Tibial nerve (tissue), 4 donors: ENCODE data around the gene MAN1A1. TPM values are rescaled to one million over a fixed set of nuclear protein-coding genes. Genes with fewer than 3 reads are reported as not detected.

Source experiments
- DNase-seq, 2 donors: peaks; one replicate each; pipeline ENCODE4 v3.0.0-alpha.2; 2019; ENCODE audit warnings: low spot score in 2 of 2
- H3K27ac ChIP-seq, 4 donors: fragments of 200-600 bp; sonication (generic) in 3 of 4; one replicate each; pipeline ENCODE4 v1.5.1; 2017 to 2019; ENCODE audit warnings: mild to moderate bottlenecking in 1 of 4
- H3K27me3 ChIP-seq, 2 donors: fragments of 200-600 bp; sonication (generic) in 1 of 2; one replicate each; pipeline versions ENCODE4 v1.5.1 to v1.6.0; 2017 to 2019
- H3K36me3 ChIP-seq, 3 donors: fragments of 200-600 bp; sonication (generic); one replicate each; pipeline ENCODE4 v1.5.1; 2018 to 2019
- H3K4me1 ChIP-seq, 4 donors: fragments of 200-600 bp; sonication (generic) in 3 of 4; one replicate each; pipeline ENCODE4 v1.5.1; 2017 to 2019
- H3K4me3 ChIP-seq, 4 donors: fragments of 200-600 bp; sonication (generic) in 3 of 4; one replicate each; pipeline ENCODE4 v1.5.1; 2017 to 2019; ENCODE audit warnings: mild to moderate bottlenecking in 1 of 4, moderate library complexity in 1 of 4
- H3K9me3 ChIP-seq, 4 donors: fragments of 200-600 bp; sonication (generic) in 3 of 4; one replicate each; pipeline ENCODE4 v1.5.1; 2017 to 2019
- CTCF ChIP-seq, 5 experiments: fragments of 200-600 bp in 3 of 5; fragments of 450-650 bp in 2 of 5; sonication (generic) in 3 of 5; IDR thresholded peaks; one replicate each; pipeline ENCODE4 v1.5.1; 2016 to 2019; ENCODE audit warnings: antibody characterized with exemption in 5 of 5, mild to moderate bottlenecking in 3 of 5, moderate library complexity in 2 of 5
- EP300 ChIP-seq, 2 donors: sonication (generic); formaldehyde crosslinking; IDR thresholded peaks; one replicate each; pipeline ENCODE4 v1.6.1; 2017; ENCODE audit warnings: antibody characterized with exemption in 2 of 2, mild to moderate bottlenecking in 1 of 2
- POLR2A ChIP-seq, 2 donors: fragments of 450-650 bp; IDR thresholded peaks; one replicate each; pipeline ENCODE4 v1.6.1; 2017; ENCODE audit warnings: antibody characterized with exemption in 2 of 2, mild to moderate bottlenecking in 2 of 2, moderate library complexity in 2 of 2
- WGBS, 2 donors: methylation state at CpG; one replicate each; pipeline ENCODE4 v1.1.5; 2018; 5-methylcytosine and 5-hydroxymethylcytosine counted together
- total RNA-seq, 4 donors: library from RNA; depleted of rRNA; stranded (reverse); fragments of >200 nt; gene quantifications; one replicate each; pipeline ENCODE4 v1.1.0, GENCODE V29; 2016

The MAN1A1 gene
- total RNA-seq, 4 donors from 2014 or later = 118 to 287 (median 154) TPM

DNA sequence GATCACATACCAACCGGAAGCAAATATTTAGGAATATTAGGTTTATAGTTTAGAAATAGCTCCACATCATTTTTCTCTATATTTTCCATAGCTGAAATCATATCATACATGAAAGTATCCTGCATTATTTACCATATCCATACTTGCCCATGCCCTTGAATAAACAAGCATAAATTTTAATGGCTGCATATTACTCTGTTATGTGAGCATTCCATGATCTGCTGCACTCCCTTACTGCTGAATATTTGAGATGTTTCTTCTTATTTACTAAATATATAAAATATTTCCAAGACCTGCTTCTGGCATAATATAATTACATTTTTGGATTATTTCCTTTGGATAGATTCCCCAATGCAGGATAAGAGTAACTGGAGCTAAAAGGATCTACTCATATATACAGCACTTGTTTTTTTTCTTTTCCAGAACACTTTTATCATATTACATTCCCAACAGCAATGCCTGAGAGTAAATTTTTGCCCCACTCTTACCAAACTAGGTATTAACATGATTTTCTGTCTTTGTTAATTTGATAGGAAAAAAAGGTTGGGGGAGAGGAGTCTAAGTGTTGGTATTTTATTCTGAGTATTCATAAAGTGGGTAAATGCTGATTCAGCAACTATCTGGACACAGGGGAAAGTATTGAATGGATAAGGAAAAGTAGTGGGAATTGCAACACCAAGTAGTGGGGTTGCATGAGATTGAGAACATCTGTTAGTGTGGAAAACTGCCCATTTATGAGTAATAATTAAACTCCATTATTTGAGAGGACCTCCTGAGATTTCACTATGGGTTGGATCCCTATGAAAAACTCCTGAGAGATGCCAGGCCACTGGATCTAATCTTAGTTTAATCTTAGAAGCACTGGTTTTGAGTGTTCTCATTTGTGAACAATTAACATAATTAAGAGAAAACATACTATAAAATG lies 76.0 kb downstream of the MAN1A1 start:
- TF ChIP-seq POLR2A (IDR thresholded peaks at IDR 0.05) (no peak), CTCF (IDR thresholded peaks at IDR 0.05) (no peak), EP300 (IDR thresholded peaks at IDR 0.05) (no peak)
- Histone ChIP-seq H3K27ac (no peak overlapping the region), H3K4me1 (no peaks in the 10 kb centered on the region), H3K4me3 (no peak overlapping the region), H3K9me3 (peaks cover 0 to 11% (median 0%) of the 10 kb centered on the region in 4 donors), H3K27me3 (no peaks in the 10 kb centered on the region), H3K36me3 (peaks cover 0 to 25% (median 0%) of the 10 kb centered on the region in 3 donors)
- no peak for DNase-seq
- WGBS, 2 donors = 91 to 95% methylated on average over 1 of the region's 1 CpG

DNA sequence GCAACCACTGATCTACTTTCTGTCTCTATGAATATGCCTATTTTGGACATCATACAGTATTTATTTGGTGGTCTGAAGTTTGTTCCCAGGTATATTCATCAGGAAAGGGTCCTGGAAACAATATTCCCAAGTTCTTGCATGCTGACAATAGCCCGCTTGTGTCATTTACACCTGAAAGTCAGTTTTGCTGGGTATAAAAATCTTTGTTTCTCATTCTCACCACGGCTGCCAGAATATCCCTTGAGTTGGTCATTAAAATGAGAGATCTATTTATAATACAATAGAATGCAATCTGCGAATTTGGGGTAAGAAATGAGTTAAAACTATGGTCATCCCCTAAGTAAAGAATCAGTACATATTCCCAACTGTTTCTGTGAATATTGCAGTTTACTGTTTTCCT lies 79.0 kb downstream of the MAN1A1 start:
- Histone ChIP-seq H3K9me3 (peaks cover 0 to 11% (median 0%) of the 10 kb centered on the region in 4 donors), H3K4me3 (no peak overlapping the region), H3K27ac (no peak overlapping the region), H3K36me3 (peaks cover 0 to 25% (median 0%) of the 10 kb centered on the region in 3 donors), H3K4me1 (no peaks in the 10 kb centered on the region), H3K27me3 (no peaks in the 10 kb centered on the region)
- DNase-seq = no peak
- TF ChIP-seq EP300 (IDR thresholded peaks at IDR 0.05) = no peak
- 94 to 97% methylated on average over 3 of the region's 3 CpGs for WGBS, 2 donors

GRCh38 chr6:119269266-119270103 lies 80.1 kb downstream of the MAN1A1 start:
- no peak for DNase-seq
- 92 to 95% methylated on average over 8 of the region's 8 CpGs for WGBS, 2 donors
- H3K4me1 ChIP-seq = no peaks in the 10 kb centered on the region
- TF ChIP-seq EP300 (IDR thresholded peaks at IDR 0.05) = no peak
- TF ChIP-seq POLR2A (IDR thresholded peaks at IDR 0.05) = no peak
- TF ChIP-seq CTCF (IDR thresholded peaks at IDR 0.05) = no peak
- no peak overlapping the region for H3K27ac ChIP-seq
- H3K4me3 ChIP-seq = no peak overlapping the region
- peaks cover 0 to 25% (median 0%) of the 10 kb centered on the region in 3 donors for H3K36me3 ChIP-seq
- H3K27me3 ChIP-seq = no peaks in the 10 kb centered on the region
- peaks cover 0 to 11% (median 0%) of the 10 kb centered on the region in 4 donors for H3K9me3 ChIP-seq

- Histone ChIP-seq H3K4me3 (no peak overlapping the region), H3K9me3 (peaks cover 0 to 11% (median 0%) of the 10 kb centered on the region in 4 donors), H3K36me3 (peaks cover 0 to 35% (median 0%) of the 10 kb centered on the region in 3 donors), H3K4me1 (no peaks in the 10 kb centered on the region), H3K27ac (no peak overlapping the region), H3K27me3 (no peaks in the 10 kb centered on the region)
- DNase-seq = no peak
- 87% methylated on average over 1 of the region's 1 CpG for WGBS, 2 donors
- TF ChIP-seq POLR2A (IDR thresholded peaks at IDR 0.05) (no peak), EP300 (IDR thresholded peaks at IDR 0.05) (no peak), CTCF (IDR thresholded peaks at IDR 0.05) (no peak)
Measured at GRCh38 chr6:119267126-119267905, 82.2 kb downstream of the MAN1A1 start.

DNA sequence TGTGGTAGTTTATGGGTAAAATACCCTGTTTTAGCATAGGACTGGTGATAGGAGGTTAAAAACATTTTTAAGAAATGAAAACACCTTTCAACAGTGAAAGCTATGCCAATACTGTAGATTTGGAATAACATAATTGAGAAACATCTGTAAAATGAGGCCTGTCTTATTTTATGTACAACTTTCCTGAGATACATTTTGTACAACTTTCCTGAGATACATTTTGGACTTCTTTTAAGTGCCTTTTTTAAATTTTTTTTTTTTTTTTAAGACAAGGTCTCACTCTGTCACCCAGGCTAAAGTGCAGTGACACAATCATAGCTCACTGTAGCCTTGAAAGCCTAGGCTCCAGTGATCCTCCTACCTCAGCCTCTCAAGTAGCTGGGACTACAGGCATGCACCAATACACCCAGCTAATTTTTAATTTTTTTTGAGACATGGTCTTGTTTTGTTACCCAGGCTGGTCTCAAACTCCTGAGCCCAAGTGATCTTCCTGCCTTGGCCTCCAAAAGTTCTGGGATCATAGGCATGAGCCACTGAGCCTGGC lies 84.6 kb downstream of the MAN1A1 start:
- no peak for DNase-seq
- H3K27me3 ChIP-seq = no peaks in the 10 kb centered on the region
- H3K4me1 ChIP-seq = peaks cover 0 to 6% (median 2%) of the 10 kb centered on the region in 4 donors
- peaks cover 0 to 23% (median 0%) of the 10 kb centered on the region in 3 donors for H3K36me3 ChIP-seq
- no peak for TF ChIP-seq CTCF (IDR thresholded peaks at IDR 0.05)
- no peak for TF ChIP-seq EP300 (IDR thresholded peaks at IDR 0.05)
- TF ChIP-seq POLR2A (IDR thresholded peaks at IDR 0.05) = no peak
- H3K9me3 ChIP-seq = peaks cover 0 to under 1% (median 0%) of the 10 kb centered on the region in 4 donors
- no peak overlapping the region for H3K27ac ChIP-seq
- no peak overlapping the region for H3K4me3 ChIP-seq
